Natural killer cell (primary cell): ENCODE measurements around the gene NT5C2. TPM values are rescaled to one million over a fixed set of nuclear protein-coding genes. Genes with fewer than 3 reads are reported as not detected.

Source experiments
- ATAC-seq, 3 donors: fragments of 150-1000 bp in 2 of 3; fragments of 200-7000 bp in 1 of 3; cut with Tn5 transposase; 1 replicate in 1 of 3; 2 replicates in 2 of 3; pipeline ENCODE4 v1.10.0; 2021; ENCODE audit warnings: mild to moderate bottlenecking in 2 of 3, moderate library complexity in 2 of 3
- DNase-seq, 2 donors: peaks; one replicate each; pipeline versions ENCODE4 v3.0.0 to v3.0.0-alpha.2; 2013 to 2021; ENCODE audit warnings: mixed read lengths in 1 of 2
- H3K27ac ChIP-seq: one replicate; pipeline ENCODE4 v1.5.1; 2013; ENCODE audit warnings: mild to moderate bottlenecking, low read length
- H3K27me3 ChIP-seq: one replicate; pipeline ENCODE4 v1.6.1; 2013; ENCODE audit warnings: low read length; ENCODE audit not compliant: control insufficient read depth, insufficient read depth
- H3K36me3 ChIP-seq: one replicate; pipeline ENCODE4 v1.6.1; 2013; ENCODE audit warnings: low read length; ENCODE audit not compliant: control insufficient read depth, insufficient read depth
- H3K4me1 ChIP-seq: one replicate; pipeline ENCODE4 v1.6.1; 2013; ENCODE audit warnings: low read length; ENCODE audit not compliant: control insufficient read depth, insufficient read depth
- H3K4me3 ChIP-seq: one replicate; pipeline ENCODE4 v1.5.1; 2013; ENCODE audit warnings: low read length
- H3K9me3 ChIP-seq: one replicate; pipeline ENCODE4 v1.6.1; 2013; ENCODE audit warnings: low read length; ENCODE audit not compliant: control insufficient read depth, insufficient read depth
- H3K27ac Mint-ChIP-seq, 2 donors: one replicate each; pipeline ENCODE4 v1.8.0; 2022; ENCODE audit warnings: mild to moderate bottlenecking in 2 of 2, mixed read lengths in 2 of 2, moderate library complexity in 1 of 2
- H3K27me3 Mint-ChIP-seq, 2 donors: one replicate each; pipeline ENCODE4 v1.8.0; 2022; ENCODE audit warnings: low read depth in 2 of 2, mixed read lengths in 2 of 2
- H3K36me3 Mint-ChIP-seq: one replicate; pipeline ENCODE4 v1.8.0; 2022; ENCODE audit warnings: mixed read lengths
- H3K4me1 Mint-ChIP-seq, 2 donors: one replicate each; pipeline ENCODE4 v1.8.0; 2022; ENCODE audit warnings: mixed read lengths in 2 of 2
- H3K4me3 Mint-ChIP-seq: one replicate; pipeline ENCODE4 v1.8.0; 2022; ENCODE audit warnings: mild to moderate bottlenecking, moderate library complexity, mixed read lengths
- H3K9me3 Mint-ChIP-seq, 2 donors: one replicate each; pipeline ENCODE4 v1.8.0; 2022; ENCODE audit warnings: mixed read lengths in 2 of 2
- CTCF ChIP-seq: fragments of 200-600 bp; IDR thresholded peaks from one replicate; pipeline ENCODE4 v1.8.0; 2022; ENCODE audit warnings: antibody characterized with exemption
- WGBS: methylation state at CpG from one replicate; pipeline ENCODE4 v1.1.7; 2013; ENCODE audit warnings: missing lambda C conversion rate; ENCODE audit not compliant: insufficient coverage; 5-methylcytosine and 5-hydroxymethylcytosine counted together
- intact Hi-C: fragments of 100-400 bp; cut with micrococcal nuclease; formaldehyde crosslinking; loops from one replicate; pipeline ENCODE4 v1.14.2; 2022
- total RNA-seq, 4 donors: library from RNA; stranded (reverse); fragments of 120-200 nt in 1 of 4; gene quantifications; one replicate each; pipeline versions ENCODE4 v1.2.3 to v1.2.4, GENCODE V29; 2013 to 2022

Gene NT5C2
- total RNA-seq, 3 donors from 2014 or later (not counting 1 experiment from before 2014, with no cell fraction given) = 84.4 to 110 (median 89.4) TPM

DNA sequence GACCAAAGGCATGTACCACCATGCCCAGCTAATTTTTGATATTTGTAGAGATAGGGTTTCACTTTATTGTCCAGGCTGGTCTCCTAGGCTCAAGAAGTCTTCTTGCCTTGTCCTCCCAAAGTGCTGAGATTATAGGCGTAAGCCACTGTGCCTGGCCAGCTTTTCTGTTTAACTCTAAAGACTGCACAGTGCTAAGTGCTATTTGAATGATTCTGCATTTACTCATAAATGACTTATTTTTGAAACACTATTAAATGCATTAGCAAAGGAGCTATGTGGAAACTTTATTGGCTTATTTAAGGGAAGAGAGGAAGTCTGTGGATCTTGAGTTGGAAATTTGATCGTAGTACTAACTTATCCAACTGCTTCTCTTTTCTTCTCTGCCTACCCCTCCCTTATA is 89.1 kb downstream of the NT5C2 start:
- H3K36me3 ChIP-seq = peaks cover 48% of the 10 kb centered on the region
- H3K27ac Mint-ChIP-seq = no peak overlapping the region
- H3K36me3 Mint-ChIP-seq = no peaks in the 10 kb centered on the region
- no peaks in the 10 kb centered on the region for H3K9me3 ChIP-seq
- intact Hi-C loops = no loop called here
- H3K27ac ChIP-seq = no peak overlapping the region
- no peaks in the 10 kb centered on the region for H3K27me3 ChIP-seq
- TF ChIP-seq CTCF = no peak
- no peaks in the 10 kb centered on the region for H3K9me3 Mint-ChIP-seq
- no peaks in the 10 kb centered on the region for H3K27me3 Mint-ChIP-seq
- ATAC-seq (no peak), DNase-seq (no peak)
- 100% methylated on average over 1 of the region's 2 CpGs for WGBS
- no peaks in the 10 kb centered on the region for H3K4me1 ChIP-seq
- no peak overlapping the region for H3K4me3 Mint-ChIP-seq
- H3K4me1 Mint-ChIP-seq = peaks cover 16 to 20% of the 10 kb centered on the region in 2 donors
- H3K4me3 ChIP-seq = no peak overlapping the region

GRCh38 chr10:103102195-103102594 is 90.9 kb downstream of the NT5C2 start:
- 64% methylated on average over 3 of the region's 3 CpGs for WGBS
- Histone ChIP-seq H3K27me3 (no peaks in the 10 kb centered on the region), H3K36me3 (peaks cover 62% of the 10 kb centered on the region), H3K27ac (no peak overlapping the region), H3K4me3 (no peak overlapping the region), H3K4me1 (no peaks in the 10 kb centered on the region), H3K9me3 (no peaks in the 10 kb centered on the region)
- Mint-ChIP-seq H3K27me3 (no peaks in the 10 kb centered on the region), H3K4me3 (no peak overlapping the region), H3K9me3 (no peaks in the 10 kb centered on the region), H3K27ac (peak overlapping the region; percentile 24 to 76), H3K36me3 (peaks cover 2% of the 10 kb centered on the region), H3K4me1 (peaks cover 16 to 20% of the 10 kb centered on the region in 2 donors)
- no peak for TF ChIP-seq CTCF
- intact Hi-C loops = no loop called here
- DNase-seq (no peak), ATAC-seq (peak in 1 of 3 donors; percentile 48)

DNA sequence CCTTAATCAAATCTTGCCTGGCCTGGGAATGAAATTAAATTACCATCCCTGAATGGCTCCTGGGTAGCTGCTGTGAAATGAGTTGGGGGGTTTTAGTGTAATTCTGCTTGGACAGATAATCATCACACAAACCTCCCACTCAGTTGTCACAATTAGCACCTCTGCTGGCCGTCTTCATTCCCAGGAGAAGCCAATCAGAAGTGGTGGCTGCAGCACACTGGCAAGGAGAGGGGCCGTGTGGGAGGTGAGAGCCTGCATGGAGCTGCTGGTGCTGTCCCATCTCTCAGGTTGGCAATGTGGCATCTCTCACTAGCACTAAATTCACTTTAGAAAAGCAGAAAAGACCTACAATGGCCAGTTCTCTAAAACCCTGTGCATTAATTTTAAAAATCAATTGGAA is 92.5 kb downstream of the NT5C2 start:
- Mint-ChIP-seq H3K9me3 (no peaks in the 10 kb centered on the region), H3K27ac (no peak overlapping the region), H3K36me3 (peaks cover 17% of the 10 kb centered on the region), H3K4me3 (no peak overlapping the region), H3K27me3 (no peaks in the 10 kb centered on the region), H3K4me1 (peaks cover 12 to 16% of the 10 kb centered on the region in 2 donors)
- H3K4me3 ChIP-seq = no peak overlapping the region
- DNase-seq (no peak), ATAC-seq (no peak)
- WGBS = 90% methylated on average over 2 of the region's 2 CpGs
- no peaks in the 10 kb centered on the region for H3K4me1 ChIP-seq
- H3K27ac ChIP-seq = no peak overlapping the region
- peaks cover 69% of the 10 kb centered on the region for H3K36me3 ChIP-seq
- no peaks in the 10 kb centered on the region for H3K9me3 ChIP-seq
- TF ChIP-seq CTCF = no peak
- intact Hi-C loops = no loop called here
- H3K27me3 ChIP-seq = no peaks in the 10 kb centered on the region

DNA sequence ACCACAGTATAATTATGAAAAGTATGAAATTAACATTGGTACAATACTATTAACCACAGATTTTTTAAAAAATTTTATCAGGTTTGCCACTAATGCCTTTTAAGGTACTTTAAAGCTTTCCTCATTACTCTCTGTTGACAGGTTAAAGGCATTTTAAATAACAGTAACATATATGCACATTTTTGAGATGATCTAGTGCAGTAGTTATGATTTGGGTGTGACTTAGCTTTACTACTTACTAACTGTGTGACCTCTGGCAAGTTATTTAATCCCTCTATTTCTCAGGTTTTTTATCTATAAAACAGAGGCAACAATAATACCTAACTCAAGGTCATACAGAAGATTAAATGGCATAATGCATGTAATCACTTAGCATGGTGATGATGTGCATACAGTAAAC is 94.8 kb downstream of the NT5C2 start:
- Histone ChIP-seq H3K27me3 (no peaks in the 10 kb centered on the region), H3K36me3 (peaks cover 70% of the 10 kb centered on the region), H3K27ac (no peak overlapping the region), H3K4me1 (no peaks in the 10 kb centered on the region), H3K4me3 (no peak overlapping the region), H3K9me3 (no peaks in the 10 kb centered on the region)
- Mint-ChIP-seq H3K36me3 (peaks cover 21% of the 10 kb centered on the region), H3K27me3 (no peaks in the 10 kb centered on the region), H3K4me1 (peaks cover 12 to 16% of the 10 kb centered on the region in 2 donors), H3K27ac (no peak overlapping the region), H3K4me3 (no peak overlapping the region), H3K9me3 (no peaks in the 10 kb centered on the region)
- intact Hi-C loops = no loop called here
- DNase-seq (no peak), ATAC-seq (no peak)
- no peak for TF ChIP-seq CTCF
